ENCODE measurements around the gene RIBC2. TPM values are rescaled to one million over a fixed set of nuclear protein-coding genes. Genes with fewer than 3 reads are reported as not detected.
"Not testable (repeated sequence)": the region's sequence is repeated elsewhere in the genome, so short reads cannot be mapped to it uniquely, and the experiment has no call there.

The RIBC2 gene
- polyA plus RNA-seq, 6 donors from 2014 or later = 0.20 TPM; not detected in 5

DNA sequence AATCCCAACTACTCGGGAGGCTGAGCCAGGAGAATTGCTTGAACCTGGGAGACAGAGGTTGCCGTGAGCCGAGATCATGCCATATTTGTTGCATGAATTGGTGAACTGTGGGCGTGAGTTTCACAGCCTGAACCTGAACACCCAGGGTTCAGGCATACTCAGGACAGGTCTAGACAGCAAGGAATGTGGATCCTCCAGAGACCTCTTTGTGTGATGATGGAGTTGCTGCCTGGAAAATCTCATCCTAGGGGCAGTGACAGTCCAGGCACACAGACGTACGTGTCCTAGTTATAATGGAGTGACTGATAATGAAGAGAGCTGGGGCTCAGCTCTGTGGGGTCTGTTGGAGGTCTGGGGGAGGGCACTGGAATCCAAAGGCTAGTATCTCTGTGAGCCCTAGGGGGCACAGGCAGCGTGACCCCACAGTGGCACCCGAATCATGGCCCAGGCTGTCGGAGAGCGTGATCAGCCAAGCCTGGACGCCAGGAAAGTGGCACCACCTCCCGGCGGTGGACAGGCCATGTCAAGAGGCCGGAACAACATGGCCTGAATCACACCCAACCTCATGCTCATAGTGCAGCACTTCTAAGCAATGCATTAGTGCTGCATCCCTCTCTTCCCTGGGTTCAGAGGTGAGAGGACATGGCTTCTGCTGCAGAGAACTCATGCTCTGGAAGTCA, 31.7 kb downstream of the RIBC2 start:
- peaks cover 5 to 12% (median 12%) of the 10 kb centered on the region in 3 donors for H3K4me1 Mint-ChIP-seq
- DNase-seq (no peak), ATAC-seq (ENCODE audit: low read depth in 2 of 2) (no peak)
- no peak overlapping the region for H3K27ac Mint-ChIP-seq
- no peaks in the 10 kb centered on the region for H3K9me3 Mint-ChIP-seq
- H3K4me3 Mint-ChIP-seq = no peak overlapping the region
- H3K27me3 Mint-ChIP-seq = peaks cover 8 to 29% (median 11%) of the 10 kb centered on the region in 3 donors
- H3K36me3 Mint-ChIP-seq = no peaks in the 10 kb centered on the region

DNA sequence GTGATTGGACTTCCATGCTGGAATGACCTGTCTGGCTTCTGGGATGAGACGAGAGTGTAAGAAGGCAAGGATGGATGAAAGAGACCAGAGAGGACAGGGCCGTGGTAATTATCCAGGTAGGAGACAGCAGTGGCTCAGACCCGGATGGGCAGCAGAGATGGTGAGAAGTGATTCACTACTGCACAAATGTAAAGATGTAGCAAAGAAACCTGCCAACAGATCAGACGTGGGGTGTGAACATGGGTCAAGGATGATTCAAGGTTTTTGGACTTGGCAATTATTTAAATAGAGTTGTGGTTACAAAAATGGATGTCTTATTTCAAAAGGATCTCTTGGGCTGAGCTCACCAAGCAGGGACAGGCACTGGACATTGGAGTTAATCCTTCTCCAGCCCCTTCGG, 32.7 kb downstream of the RIBC2 start:
- H3K4me3 Mint-ChIP-seq = no peak overlapping the region
- H3K4me1 Mint-ChIP-seq = peaks cover 0 to 5% (median 3%) of the 10 kb centered on the region in 3 donors
- H3K9me3 Mint-ChIP-seq = no peaks in the 10 kb centered on the region
- no peak for DNase-seq
- H3K27me3 Mint-ChIP-seq = peaks cover 3 to 25% (median 9%) of the 10 kb centered on the region in 3 donors
- H3K36me3 Mint-ChIP-seq = no peaks in the 10 kb centered on the region
- no peak for ATAC-seq (ENCODE audit: low read depth in 2 of 2)
- no peak overlapping the region for H3K27ac Mint-ChIP-seq

DNA sequence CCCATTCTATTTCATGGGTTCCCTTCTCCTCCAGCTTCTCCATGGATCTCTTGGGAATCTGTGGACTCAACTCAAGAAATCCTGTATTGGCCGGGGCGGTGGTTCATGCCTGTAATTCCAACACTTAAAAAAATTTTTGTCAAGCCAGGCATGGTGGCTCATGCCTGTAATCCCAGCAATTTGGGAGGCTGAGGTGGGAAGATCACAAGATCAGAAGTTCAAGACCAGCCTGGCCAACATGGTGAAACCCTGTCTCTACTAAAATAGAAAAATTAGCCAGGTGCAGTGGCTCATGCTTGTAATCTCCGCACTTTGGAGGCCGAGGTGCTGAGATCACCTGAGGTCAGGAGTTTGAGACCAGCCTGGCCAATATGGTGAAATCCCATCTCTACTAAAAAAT, 34.1 kb downstream of the RIBC2 start:
- not testable (repeated sequence) for DNase-seq; H3K36me3 Mint-ChIP-seq; H3K27ac Mint-ChIP-seq; H3K9me3 Mint-ChIP-seq; H3K4me3 Mint-ChIP-seq; ATAC-seq (ENCODE audit: low read depth in 2 of 2); H3K4me1 Mint-ChIP-seq
- H3K27me3 Mint-ChIP-seq = peaks cover 9 to 29% (median 9%) of the 10 kb centered on the region in 3 donors

DNA sequence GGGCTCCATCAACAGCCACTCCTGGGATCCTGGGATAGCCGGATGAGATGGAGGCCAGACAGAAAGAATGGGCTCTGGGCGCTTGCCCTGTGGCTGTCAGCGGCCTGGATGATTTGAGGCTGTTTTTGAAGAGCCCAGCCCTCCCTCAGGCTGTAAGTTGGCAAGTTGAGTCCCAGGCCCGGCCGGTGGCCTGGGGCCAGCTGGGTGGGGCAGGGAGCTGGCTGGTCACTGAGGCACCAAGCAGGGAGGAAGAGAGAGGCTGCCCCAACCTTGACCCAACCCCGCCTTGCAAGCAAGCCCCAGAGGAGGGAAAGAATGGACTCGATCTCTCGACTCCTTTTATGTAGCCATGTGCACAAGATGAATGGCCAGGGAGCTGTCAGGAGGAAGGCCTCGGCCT, 34.9 kb downstream of the RIBC2 start:
- no peak overlapping the region for H3K27ac Mint-ChIP-seq
- H3K36me3 Mint-ChIP-seq = no peaks in the 10 kb centered on the region
- no peaks in the 10 kb centered on the region for H3K9me3 Mint-ChIP-seq
- DNase-seq (no peak), ATAC-seq (ENCODE audit: low read depth in 2 of 2) (no peak)
- peaks cover 9 to 34% (median 9%) of the 10 kb centered on the region in 3 donors for H3K27me3 Mint-ChIP-seq
- H3K4me1 Mint-ChIP-seq = no peaks in the 10 kb centered on the region
- H3K4me3 Mint-ChIP-seq = no peak overlapping the region

- H3K4me1 Mint-ChIP-seq; H3K36me3 Mint-ChIP-seq; H3K9me3 Mint-ChIP-seq; DNase-seq; ATAC-seq (ENCODE audit: low read depth in 2 of 2); H3K27ac Mint-ChIP-seq; H3K4me3 Mint-ChIP-seq: not testable (repeated sequence)
- H3K27me3 Mint-ChIP-seq = peaks cover 3 to 35% (median 9%) of the 10 kb centered on the region in 3 donors
Observed at GRCh38 chr22:45449442-45449841, 35.9 kb downstream of the RIBC2 start.

DNA sequence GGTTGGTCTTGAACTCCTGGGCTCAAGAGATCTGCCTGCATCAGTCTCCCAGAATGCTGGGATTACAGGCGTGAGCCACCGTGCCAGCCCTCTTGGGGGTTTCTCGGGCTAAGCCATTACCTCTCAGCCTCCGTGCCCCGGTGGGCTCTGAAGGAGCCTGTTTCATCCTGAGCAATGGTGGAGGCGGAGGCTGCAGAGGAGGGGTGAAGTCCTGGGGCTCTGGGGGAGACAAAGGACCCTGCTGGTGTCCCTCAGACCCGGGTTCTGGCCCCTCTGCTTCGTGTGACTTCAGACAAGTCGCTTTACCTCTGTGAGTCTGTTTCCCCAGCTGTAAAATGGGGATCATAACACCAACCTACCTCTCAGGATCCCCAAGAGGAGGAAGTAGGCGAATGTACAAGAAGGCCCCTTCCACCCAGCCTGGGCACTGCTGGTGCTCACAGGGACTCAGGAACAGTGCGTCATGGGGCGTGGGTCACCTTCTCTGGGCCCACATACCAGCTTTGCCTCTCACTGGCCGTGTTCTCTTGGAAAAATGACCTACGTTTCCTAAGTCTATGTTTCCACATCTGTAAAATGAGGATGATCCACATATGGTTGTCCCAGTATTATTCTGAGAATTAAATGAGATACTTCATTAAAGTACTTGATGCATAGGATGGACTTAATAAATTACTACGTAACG, 36.8 kb downstream of the RIBC2 start:
- H3K36me3 Mint-ChIP-seq = no peaks in the 10 kb centered on the region
- peaks cover 3 to 30% (median 15%) of the 10 kb centered on the region in 3 donors for H3K27me3 Mint-ChIP-seq
- ATAC-seq (ENCODE audit: low read depth in 2 of 2) = no peak
- no peak overlapping the region for H3K4me3 Mint-ChIP-seq
- no peaks in the 10 kb centered on the region for H3K4me1 Mint-ChIP-seq
- no peak overlapping the region for H3K27ac Mint-ChIP-seq
- H3K9me3 Mint-ChIP-seq = no peaks in the 10 kb centered on the region
- no peak for DNase-seq

GRCh38 chr22:45450921-45451651, 37.6 kb downstream of the RIBC2 start:
- DNase-seq (no peak), ATAC-seq (ENCODE audit: low read depth in 2 of 2) (no peak)
- no peaks in the 10 kb centered on the region for H3K36me3 Mint-ChIP-seq
- no peaks in the 10 kb centered on the region for H3K9me3 Mint-ChIP-seq
- no peak overlapping the region for H3K27ac Mint-ChIP-seq
- H3K4me1 Mint-ChIP-seq = no peaks in the 10 kb centered on the region
- H3K27me3 Mint-ChIP-seq = peaks cover 3 to 37% (median 15%) of the 10 kb centered on the region in 3 donors
- H3K4me3 Mint-ChIP-seq = no peak overlapping the region

DNA sequence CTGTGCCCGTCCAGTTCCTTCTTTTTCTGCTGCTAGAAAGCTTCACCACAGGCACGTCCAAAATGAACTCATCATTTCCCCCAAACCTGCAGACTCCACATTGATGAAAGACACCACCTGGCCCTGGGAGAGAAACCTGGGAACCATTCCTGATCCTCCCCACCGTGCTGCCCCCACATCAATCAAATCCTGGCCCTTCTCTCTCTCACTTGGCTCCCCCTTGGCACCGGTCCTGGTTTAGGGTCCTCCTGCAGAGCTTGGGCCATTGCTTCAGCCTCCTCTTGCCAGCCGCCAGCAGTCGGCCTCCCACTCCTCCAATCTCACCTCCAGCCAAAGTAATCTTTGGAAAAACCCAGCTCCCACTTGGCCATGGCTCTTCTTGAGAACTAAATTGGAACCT, 38.5 kb downstream of the RIBC2 start:
- no peaks in the 10 kb centered on the region for H3K9me3 Mint-ChIP-seq
- H3K36me3 Mint-ChIP-seq = no peaks in the 10 kb centered on the region
- peak overlapping the region in 2 of 6 donors; percentile 10 to 64 for H3K27ac Mint-ChIP-seq
- no peak overlapping the region for H3K4me3 Mint-ChIP-seq
- no peak for DNase-seq
- H3K27me3 Mint-ChIP-seq = peaks cover 3 to 40% (median 18%) of the 10 kb centered on the region in 3 donors
- ATAC-seq (ENCODE audit: low read depth in 2 of 2) = no peak
- no peaks in the 10 kb centered on the region for H3K4me1 Mint-ChIP-seq

- H3K36me3 Mint-ChIP-seq = no peaks in the 10 kb centered on the region
- H3K27ac Mint-ChIP-seq = peak overlapping the region in 1 of 6 donors; percentile 80
- no peaks in the 10 kb centered on the region for H3K9me3 Mint-ChIP-seq
- H3K27me3 Mint-ChIP-seq = peaks cover 3 to 45% (median 23%) of the 10 kb centered on the region in 3 donors
- H3K4me3 Mint-ChIP-seq = peak overlapping the region in 1 of 8 donors; percentile 59
- no peaks in the 10 kb centered on the region for H3K4me1 Mint-ChIP-seq
- DNase-seq (no peak), ATAC-seq (ENCODE audit: low read depth in 2 of 2) (no peak)
Observed at GRCh38 chr22:45452565-45453379, 39.3 kb downstream of the RIBC2 start.

- H3K4me3 Mint-ChIP-seq = no peak overlapping the region
- no peaks in the 10 kb centered on the region for H3K4me1 Mint-ChIP-seq
- H3K27me3 Mint-ChIP-seq = peaks cover 3 to 45% (median 23%) of the 10 kb centered on the region in 3 donors
- no peak for DNase-seq
- no peak overlapping the region for H3K27ac Mint-ChIP-seq
- ATAC-seq (ENCODE audit: low read depth in 2 of 2) = no peak
- H3K36me3 Mint-ChIP-seq = no peaks in the 10 kb centered on the region
- H3K9me3 Mint-ChIP-seq = no peaks in the 10 kb centered on the region
Observed at GRCh38 chr22:45453764-45454163, 40.3 kb downstream of the RIBC2 start.

DNA sequence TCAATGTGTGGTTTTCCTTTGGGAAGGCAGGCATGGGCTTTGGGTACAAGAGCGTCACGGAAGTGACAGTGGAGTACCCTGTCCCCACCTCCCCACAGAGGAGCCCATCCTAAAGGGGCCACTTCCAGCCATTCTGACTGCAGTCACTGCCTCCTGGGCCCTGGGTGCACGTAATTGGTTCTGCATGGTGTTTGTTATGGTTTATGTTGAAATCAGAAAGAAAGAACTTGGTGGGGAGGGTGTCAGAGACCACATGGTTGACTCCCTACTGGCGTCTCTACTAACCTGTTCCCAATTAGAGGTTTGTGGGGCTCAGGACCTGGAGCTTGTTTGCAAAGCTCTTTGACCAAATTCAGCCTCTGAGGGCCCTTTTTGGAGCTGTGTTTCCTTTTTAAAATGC, 40.8 kb downstream of the RIBC2 start:
- Mint-ChIP-seq H3K27ac (no peak overlapping the region), H3K4me1 (no peaks in the 10 kb centered on the region), H3K9me3 (no peaks in the 10 kb centered on the region)

DNA sequence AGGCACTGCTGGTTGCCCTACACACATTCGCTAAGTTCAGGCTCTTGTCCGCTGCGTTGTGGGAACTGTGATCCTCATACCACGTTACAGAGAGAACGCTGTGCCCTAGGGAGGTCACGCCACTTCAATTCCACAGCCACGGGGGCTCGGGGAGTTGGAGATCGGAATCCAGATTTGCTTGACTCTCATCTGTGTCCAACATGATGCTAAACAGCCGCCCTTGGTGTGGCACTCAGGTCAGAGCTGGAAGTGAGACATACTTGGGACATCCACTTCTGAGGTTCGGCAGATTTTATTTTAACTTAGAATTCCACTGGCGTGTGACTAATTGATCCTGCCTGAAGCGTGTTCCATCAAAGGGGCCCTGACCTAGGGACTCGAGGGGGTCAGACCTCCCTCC, 41.7 kb downstream of the RIBC2 start:
- Mint-ChIP-seq H3K4me3 (no peak overlapping the region), H3K27me3 (peaks cover 3 to 45% (median 23%) of the 10 kb centered on the region in 3 donors), H3K36me3 (no peaks in the 10 kb centered on the region), H3K27ac (peak overlapping the region in 1 of 6 donors; percentile 34), H3K9me3 (no peaks in the 10 kb centered on the region), H3K4me1 (no peaks in the 10 kb centered on the region)
- DNase-seq (no peak), ATAC-seq (ENCODE audit: low read depth in 2 of 2) (no peak)

More for the DNA sequence above, 40.8 kb downstream of the RIBC2 start:
- DNase-seq = no peak
- no peaks in the 10 kb centered on the region for H3K36me3 Mint-ChIP-seq
- H3K4me3 Mint-ChIP-seq = no peak overlapping the region
- ATAC-seq (ENCODE audit: low read depth in 2 of 2) = no peak
- H3K27me3 Mint-ChIP-seq = peaks cover 3 to 45% (median 23%) of the 10 kb centered on the region in 3 donors

DNA sequence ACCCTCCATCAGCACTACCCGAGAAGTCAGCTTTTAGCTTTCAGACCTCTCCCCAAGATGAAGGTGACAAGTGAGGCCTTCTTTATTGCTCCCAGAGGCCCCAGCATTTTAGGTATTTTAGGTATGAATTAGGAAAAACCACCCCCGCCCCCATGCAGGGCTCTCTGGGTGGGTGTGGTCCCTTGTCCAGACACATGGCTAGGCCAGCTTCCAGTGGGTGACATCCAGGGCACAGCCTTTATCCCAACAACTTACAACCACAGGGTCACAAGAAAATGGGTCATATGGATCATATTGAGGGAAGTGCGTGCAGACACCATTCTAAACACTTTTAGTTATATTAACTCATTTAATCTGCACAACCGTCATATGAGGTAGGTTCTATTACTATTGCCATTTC, 42.1 kb downstream of the RIBC2 start:
- no peaks in the 10 kb centered on the region for H3K4me1 Mint-ChIP-seq
- H3K9me3 Mint-ChIP-seq = no peaks in the 10 kb centered on the region
- H3K36me3 Mint-ChIP-seq = no peaks in the 10 kb centered on the region
- DNase-seq (no peak), ATAC-seq (ENCODE audit: low read depth in 2 of 2) (no peak)
- no peak overlapping the region for H3K27ac Mint-ChIP-seq
- H3K27me3 Mint-ChIP-seq = peaks cover 3 to 47% (median 23%) of the 10 kb centered on the region in 3 donors
- H3K4me3 Mint-ChIP-seq = no peak overlapping the region

Data from naive B cell (primary cell).